H1 (cell line): Measurements from ENCODE around the gene SAP30L. TPM values are rescaled to one million over a fixed set of nuclear protein-coding genes. Genes with fewer than 3 reads are reported as not detected.

Experiments
- CBX5 ChIP-seq: fragments of 300-800, 300-1000 bp; sonication (generic); IDR thresholded peaks from 2 replicates; pipeline ENCODE4 v1.7.1; 2016; ENCODE audit warnings: antibody characterized with exemption, low read length, low read depth
- CBX8 ChIP-seq: fragments of 300-800, 300-1000 bp; sonication (generic); IDR thresholded peaks from 2 replicates; pipeline ENCODE4 v1.7.1; 2016; ENCODE audit warnings: low read depth, low read length, borderline replicate concordance
- EZH2 ChIP-seq: fragments of 200-600 bp; sonication (generic); IDR thresholded peaks from 2 replicates; pipeline ENCODE4 v1.7.1; 2012; ENCODE audit warnings: low read depth, mild to moderate bottlenecking, moderate library complexity, low read length, inconsistent platforms; ENCODE audit not compliant: severe bottlenecking
- GABPA ChIP-seq: IDR thresholded peaks from 2 replicates; pipeline ENCODE4 v1.6.1; 2011; ENCODE audit warnings: mild to moderate bottlenecking, low read length, moderate library complexity, borderline replicate concordance; ENCODE audit not compliant: insufficient read depth
- KDM1A ChIP-seq: fragments of 200-600, 300-600 bp; sonication (generic); IDR thresholded peaks from 2 replicates; pipeline ENCODE4 v1.7.1; 2016; ENCODE audit warnings: mild to moderate bottlenecking, low read length, borderline replicate concordance
- MAFK ChIP-seq: IDR thresholded peaks from 2 replicates; pipeline ENCODE4 v1.6.1; 2012; ENCODE audit warnings: low read depth, mild to moderate bottlenecking, improper control_type of control experiment, low read length
- NRF1 ChIP-seq: IDR thresholded peaks from 2 replicates; pipeline ENCODE4 v1.6.1; 2011; ENCODE audit warnings: mild to moderate bottlenecking, low read depth, low read length, improper control_type of control experiment
- PHF8 ChIP-seq: fragments of 200-600 bp; sonication (generic); conservative IDR thresholded peaks from 2 replicates; pipeline ENCODE4 v1.7.1; 2012; ENCODE audit warnings: low read depth, mild to moderate bottlenecking, inconsistent platforms, low read length, moderate library complexity
- POLR2A ChIP-seq, 2 experiments: IDR thresholded peaks; 1 replicate in 1 of 2; 2 replicates in 1 of 2; pipeline ENCODE4 v1.6.1; 2011; ENCODE audit warnings: low read depth in 2 of 2, low read length in 2 of 2, mild to moderate bottlenecking in 2 of 2; ENCODE audit errors: control extremely low read depth in 1 of 2
- RAD21 ChIP-seq, 2 experiments: IDR thresholded peaks in 1 of 2; conservative IDR thresholded peaks in 1 of 2; 2 replicates each; pipeline ENCODE4 v1.6.1; 2011; ENCODE audit warnings: low read depth in 2 of 2, low read length in 2 of 2, improper control_type of control experiment in 1 of 2, inconsistent platforms in 1 of 2, mild to moderate bottlenecking in 1 of 2, moderate library complexity in 1 of 2
- RFX5 ChIP-seq: IDR thresholded peaks from 2 replicates; pipeline ENCODE4 v1.6.1; 2011; ENCODE audit warnings: low read depth, low read length, improper control_type of control experiment, borderline replicate concordance
- RXRA ChIP-seq: IDR thresholded peaks from 2 replicates; pipeline ENCODE4 v1.6.1; 2011; ENCODE audit warnings: low read depth, mild to moderate bottlenecking, low read length, moderate library complexity; ENCODE audit not compliant: insufficient read depth
- SAP30 ChIP-seq: fragments of 300-600 bp; sonication (generic); IDR thresholded peaks from 2 replicates; pipeline ENCODE4 v1.7.1; 2012; ENCODE audit warnings: low read length, moderate library complexity, mild to moderate bottlenecking, inconsistent platforms; ENCODE audit not compliant: insufficient read depth, insufficient replicate concordance
- SIN3A ChIP-seq, 2 experiments: IDR thresholded peaks in 1 of 2; conservative IDR thresholded peaks in 1 of 2; 2 replicates each; pipeline ENCODE4 v1.6.1; 2011 to 2012; ENCODE audit warnings: low read length in 2 of 2, improper control_type of control experiment in 1 of 2, low read depth in 1 of 2, mild to moderate bottlenecking in 1 of 2
- SP1 ChIP-seq: IDR thresholded peaks from 2 replicates; pipeline ENCODE4 v1.6.1; 2011; ENCODE audit warnings: low read depth, low read length
- SP2 ChIP-seq: IDR thresholded peaks from 2 replicates; pipeline ENCODE4 v1.6.1; 2012; ENCODE audit warnings: mild to moderate bottlenecking, low read length, inconsistent platforms
- SP4 ChIP-seq: IDR thresholded peaks from 2 replicates; pipeline ENCODE4 v1.6.1; 2012; ENCODE audit warnings: low read length, inconsistent platforms
- TAF1 ChIP-seq: IDR thresholded peaks from 2 replicates; pipeline ENCODE4 v1.6.1; 2011; ENCODE audit warnings: mild to moderate bottlenecking, low read depth, low read length
- TCF12 ChIP-seq: IDR thresholded peaks from 2 replicates; pipeline ENCODE4 v1.6.1; 2011; ENCODE audit warnings: low read depth, mild to moderate bottlenecking, low read length
- TEAD4 ChIP-seq: IDR thresholded peaks from 2 replicates; pipeline ENCODE4 v1.6.1; 2012; ENCODE audit warnings: low read depth, low read length, inconsistent platforms, mixed read lengths
- YY1 ChIP-seq: IDR thresholded peaks from 2 replicates; pipeline ENCODE4 v1.6.1; 2011; ENCODE audit warnings: low read depth, mild to moderate bottlenecking, low read length
- polyA plus RNA-seq, 7 experiments: library from polyadenylated mRNA; depleted of rRNA in 3 of 7; stranded (reverse) in 5 of 7; unstranded in 2 of 7; fragments of >200 nt in 5 of 7; fragments of 200-250 nt in 2 of 7; gene quantifications; 1 replicate in 5 of 7; 2 replicates in 1 of 7; 4 replicates in 1 of 7; pipeline versions ENCODE4 v1.2.1 to v1.2.3, GENCODE V29; 2011 to 2013; ENCODE audit warnings: missing spikeins in 2 of 7, mixed read lengths in 2 of 7
- total RNA-seq: library from RNA; stranded (reverse); fragmentation: NEBNext Ultra II Directional; extraction: Animal tissue kit (Norgen Biotek cat#: 25700); gene quantifications from 2 replicates; pipeline ENCODE4 v1.2.1, GENCODE V29; 2021
- TF ChIP-seq, protein P1 (sequence below): IDR thresholded peaks from 2 replicates; pipeline ENCODE4 v1.6.1; 2012; ENCODE audit warnings: inconsistent platforms
- TF ChIP-seq, protein P2 (sequence below): IDR thresholded peaks from 2 replicates; pipeline ENCODE4 v1.6.1; 2012; ENCODE audit warnings: inconsistent platforms

Gene SAP30L
- total and polyA plus RNA-seq, 2 of the 8 experiments (the other 6 are each of a cell fraction or from before 2014, with no cell fraction given): 12.2 to 31.5 TPM

DNA sequence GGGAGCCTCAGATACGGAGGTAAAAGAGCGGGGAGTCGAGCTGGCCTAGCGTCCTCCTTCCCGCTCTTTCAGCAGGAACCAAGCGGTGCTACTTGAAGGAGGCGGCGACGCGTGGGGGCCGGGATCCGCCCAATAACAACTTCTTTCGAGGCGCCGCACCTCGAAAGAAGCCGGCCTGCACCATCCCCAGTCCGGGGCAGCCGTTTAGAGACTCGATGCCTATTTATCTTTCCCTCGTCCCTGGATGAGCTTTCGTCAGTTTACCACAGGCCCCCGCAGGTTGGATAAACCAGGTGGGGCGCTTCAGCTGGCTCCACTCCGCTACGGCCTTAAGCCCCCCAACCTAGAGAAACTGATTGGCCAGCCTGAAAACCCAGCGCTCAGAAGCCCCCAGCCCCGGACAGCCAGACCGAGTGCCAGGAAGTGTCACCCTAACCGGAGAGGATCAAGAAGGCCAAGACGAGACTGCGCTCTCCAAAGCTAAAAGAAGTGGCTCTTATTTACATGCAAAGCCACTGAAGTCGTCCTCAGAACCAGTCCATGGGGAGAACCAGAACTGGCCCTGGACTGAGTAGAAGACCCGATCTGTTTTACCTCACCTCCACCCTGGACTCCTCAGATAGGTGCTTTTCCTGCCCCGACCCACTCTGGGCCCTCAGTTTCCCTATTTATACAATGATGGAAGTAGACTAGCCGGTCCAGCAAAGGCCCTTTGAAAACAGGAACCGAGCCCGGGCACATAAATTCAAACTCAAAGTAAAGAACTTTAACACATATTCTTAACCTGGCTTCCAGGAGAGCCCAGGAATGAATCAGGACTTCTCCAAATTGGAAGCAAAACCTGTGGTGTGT is 30.8 kb downstream of the SAP30L start (continued):
- TF ChIP-seq RAD21 (IDR thresholded peaks at IDR 0.05 in 1 of 2, conservative IDR thresholded peaks at IDR 0.05 in 1 of 2; ENCODE audit: low read depth in 2 of 2, low read length in 2 of 2) (no peak), RXRA (no peak), SAP30 (no peak), SP4 (no peak), SP1 (0 out of 2 replicates have a peak, but pooled peaks have one; percentile 27), CBX8 (no peak; the same call in 1 of the 2 replicates), SIN3A (conservative IDR thresholded peaks at IDR 0.05 in 1 of 2, IDR thresholded peaks at IDR 0.05 in 1 of 2; ENCODE audit: low read depth in 1 of 2, low read length in 2 of 2) (peak in 1 of 2 experiments; percentile 53; a peak in 1 of 4 replicates), SP2 (no peak), GABPA (no peak), MAFK (no peak), YY1 (peak; percentile 67; the same call in 1 of the 2 replicates), TCF12 (0 out of 2 replicates have a peak, but pooled peaks have one; percentile 42), CBX5 (no peak), POLR2A (IDR thresholded peaks at IDR 0.05; ENCODE audit: control extremely low read depth in 1 of 2, low read depth in 2 of 2, low read length in 2 of 2) (no peak), PHF8 (no peak), KDM1A (no peak), TEAD4 (no peak), RFX5 (no peak), NRF1 (no peak), TAF1 (no peak), EZH2 (no peak)
- TF ChIP-seq, protein P1, sequence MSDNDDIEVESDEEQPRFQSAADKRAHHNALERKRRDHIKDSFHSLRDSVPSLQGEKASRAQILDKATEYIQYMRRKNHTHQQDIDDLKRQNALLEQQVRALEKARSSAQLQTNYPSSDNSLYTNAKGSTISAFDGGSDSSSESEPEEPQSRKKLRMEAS: peak; percentile 86
- TF ChIP-seq, protein P2, sequence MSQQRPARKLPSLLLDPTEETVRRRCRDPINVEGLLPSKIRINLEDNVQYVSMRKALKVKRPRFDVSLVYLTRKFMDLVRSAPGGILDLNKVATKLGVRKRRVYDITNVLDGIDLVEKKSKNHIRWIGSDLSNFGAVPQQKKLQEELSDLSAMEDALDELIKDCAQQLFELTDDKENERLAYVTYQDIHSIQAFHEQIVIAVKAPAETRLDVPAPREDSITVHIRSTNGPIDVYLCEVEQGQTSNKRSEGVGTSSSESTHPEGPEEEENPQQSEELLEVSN: peak; percentile 97
